ENCODE results near the gene WASL. TPM values are rescaled to one million over a fixed set of nuclear protein-coding genes. Genes with fewer than 3 reads are reported as not detected.
A peak's percentile ranks its signal among the peaks of the same experiment; 100 is the strongest.

WASL gene
- total RNA-seq, 1 donor from 2014 or later, result 36.0 TPM

- Mint-ChIP-seq H3K27ac (ENCODE audit: unreplicated experiment) (peak overlapping the region; percentile 13), H3K4me3 (ENCODE audit: unreplicated experiment) (no peak overlapping the region), H3K9me3 (ENCODE audit: unreplicated experiment) (no peaks in the 10 kb centered on the region), H3K4me1 (ENCODE audit: low read depth, unreplicated experiment) (peaks cover 10% of the 10 kb centered on the region), H3K27me3 (ENCODE audit: low read depth, unreplicated experiment) (no peaks in the 10 kb centered on the region), H3K36me3 (ENCODE audit: low read depth, unreplicated experiment) (peaks cover 1% of the 10 kb centered on the region)
- no peaks in the 10 kb centered on the region for H4K20me1 ChIP-seq (ENCODE audit: insufficient read depth, low read length)
- DNase-seq (ENCODE audit: low read depth), result no peak
- no peaks in the 10 kb centered on the region for H3K27me3 ChIP-seq (ENCODE audit: insufficient read depth, low read length)
- no peaks in the 10 kb centered on the region for H3K9me3 ChIP-seq (ENCODE audit: insufficient read depth, low read depth, low read length)
- H3K79me2 ChIP-seq (ENCODE audit: insufficient read depth, low read length), result no peaks in the 10 kb centered on the region
- no peak for FAIRE-seq
- H3K36me3 ChIP-seq (ENCODE audit: insufficient read depth, low read length), result no peaks in the 10 kb centered on the region
- no peak overlapping the region for H3K4me2 ChIP-seq (ENCODE audit: low read length)
- H3K9ac ChIP-seq (ENCODE audit: low read length), result no peak overlapping the region
- H3K4me1 ChIP-seq (ENCODE audit: insufficient read depth, low read length), result peaks cover 9% of the 10 kb centered on the region
- no peak overlapping the region for H3K27ac ChIP-seq (ENCODE audit: low read depth, low read length)
- H3K4me3 ChIP-seq (ENCODE audit: insufficient read depth, low read depth, low read length), result no peak overlapping the region
- no peak for TF ChIP-seq CTCF (IDR thresholded peaks at IDR 0.05; ENCODE audit: insufficient read depth, low read depth, low read length)
- no peak for TF ChIP-seq EZH2 (IDR thresholded peaks at IDR 0.05; ENCODE audit: insufficient read depth, low read length)
- H2AFZ ChIP-seq (ENCODE audit: low read depth, low read length), result no peak overlapping the region
These were observed 74.9 kb downstream of the WASL start for GRCh38 chr7:123673752-123674398.

- Histone ChIP-seq H3K27ac (ENCODE audit: low read depth, low read length) (no peak overlapping the region), H2AFZ (ENCODE audit: low read depth, low read length) (no peak overlapping the region), H3K9ac (ENCODE audit: low read length) (no peak overlapping the region), H3K36me3 (ENCODE audit: insufficient read depth, low read length) (no peaks in the 10 kb centered on the region), H3K9me3 (ENCODE audit: insufficient read depth, low read depth, low read length) (no peaks in the 10 kb centered on the region), H3K4me2 (ENCODE audit: low read length) (no peak overlapping the region), H4K20me1 (ENCODE audit: insufficient read depth, low read length) (no peaks in the 10 kb centered on the region), H3K4me3 (ENCODE audit: insufficient read depth, low read depth, low read length) (no peak overlapping the region), H3K4me1 (ENCODE audit: insufficient read depth, low read length) (peaks cover 9% of the 10 kb centered on the region), H3K27me3 (ENCODE audit: insufficient read depth, low read length) (no peaks in the 10 kb centered on the region), H3K79me2 (ENCODE audit: insufficient read depth, low read length) (no peaks in the 10 kb centered on the region)
- Mint-ChIP-seq H3K9me3 (ENCODE audit: unreplicated experiment) (no peaks in the 10 kb centered on the region), H3K27me3 (ENCODE audit: low read depth, unreplicated experiment) (no peaks in the 10 kb centered on the region), H3K4me1 (ENCODE audit: low read depth, unreplicated experiment) (peaks cover 10% of the 10 kb centered on the region), H3K27ac (ENCODE audit: unreplicated experiment) (no peak overlapping the region), H3K4me3 (ENCODE audit: unreplicated experiment) (no peak overlapping the region), H3K36me3 (ENCODE audit: low read depth, unreplicated experiment) (peaks cover 1% of the 10 kb centered on the region)
- FAIRE-seq (no peak), DNase-seq (ENCODE audit: low read depth) (no peak)
- TF ChIP-seq CTCF (IDR thresholded peaks at IDR 0.05; ENCODE audit: insufficient read depth, low read depth, low read length), result no peak
- no peak for TF ChIP-seq EZH2 (IDR thresholded peaks at IDR 0.05; ENCODE audit: insufficient read depth, low read length)
These were observed 75.6 kb downstream of the WASL start for GRCh38 chr7:123673137-123673732.

- no peak for TF ChIP-seq CTCF (IDR thresholded peaks at IDR 0.05; ENCODE audit: insufficient read depth, low read depth, low read length)
- no peak for TF ChIP-seq EZH2 (IDR thresholded peaks at IDR 0.05; ENCODE audit: insufficient read depth, low read length)
- H3K4me3 Mint-ChIP-seq (ENCODE audit: unreplicated experiment), result no peak overlapping the region
These were observed 79.3 kb downstream of the WASL start for GRCh38 chr7:123669485-123669884.

More at GRCh38 chr7:123669485-123669884, 79.3 kb downstream of the WASL start:
- DNase-seq (ENCODE audit: low read depth) (no peak), FAIRE-seq (no peak)
- Histone ChIP-seq H3K4me2 (ENCODE audit: low read length) (no peak overlapping the region), H3K9me3 (ENCODE audit: insufficient read depth, low read depth, low read length) (no peaks in the 10 kb centered on the region), H4K20me1 (ENCODE audit: insufficient read depth, low read length) (no peaks in the 10 kb centered on the region), H3K9ac (ENCODE audit: low read length) (no peak overlapping the region), H3K4me1 (ENCODE audit: insufficient read depth, low read length) (peaks cover 2% of the 10 kb centered on the region), H3K36me3 (ENCODE audit: insufficient read depth, low read length) (no peaks in the 10 kb centered on the region), H3K27ac (ENCODE audit: low read depth, low read length) (no peak overlapping the region), H3K79me2 (ENCODE audit: insufficient read depth, low read length) (no peaks in the 10 kb centered on the region), H3K4me3 (ENCODE audit: insufficient read depth, low read depth, low read length) (no peak overlapping the region), H3K27me3 (ENCODE audit: insufficient read depth, low read length) (peaks cover 2% of the 10 kb centered on the region), H2AFZ (ENCODE audit: low read depth, low read length) (no peak overlapping the region)
- no peaks in the 10 kb centered on the region for H3K36me3 Mint-ChIP-seq (ENCODE audit: low read depth, unreplicated experiment)
- peaks cover 2% of the 10 kb centered on the region for H3K9me3 Mint-ChIP-seq (ENCODE audit: unreplicated experiment)
- peaks cover 3% of the 10 kb centered on the region for H3K4me1 Mint-ChIP-seq (ENCODE audit: low read depth, unreplicated experiment)
- H3K27ac Mint-ChIP-seq (ENCODE audit: unreplicated experiment), result no peak overlapping the region
- no peaks in the 10 kb centered on the region for H3K27me3 Mint-ChIP-seq (ENCODE audit: low read depth, unreplicated experiment)

All from astrocyte (in vitro differentiated cells and primary cell).